ENCODE data around the gene ARID1B.

The ARID1B gene

GRCh38 chr6:156884306-156884705, 107.1 kb downstream of the ARID1B start:
- H3K4me3 ChIP-seq (ENCODE audit: low read depth in 1 of 2, low read length in 2 of 2): peak overlapping the region in 1 of 2 donors; percentile 61
- H3K27ac ChIP-seq (ENCODE audit: low read depth, low read length): no peak overlapping the region
- H3K36me3 ChIP-seq (ENCODE audit: control insufficient read depth in 1 of 2, insufficient read depth in 2 of 2, low read length in 2 of 2): no peaks in the 10 kb centered on the region
- no peak overlapping the region for H3K9ac ChIP-seq (ENCODE audit: low read depth in 1 of 2, low read length in 2 of 2)
- peaks cover 31 to 44% of the 10 kb centered on the region in 2 donors for H3K4me1 ChIP-seq (ENCODE audit: control insufficient read depth in 1 of 2, insufficient read depth in 2 of 2, low read length in 2 of 2)
- H3K27me3 ChIP-seq (ENCODE audit: control insufficient read depth in 1 of 2, insufficient read depth in 2 of 2, low read length in 2 of 2): no peaks in the 10 kb centered on the region
- no peaks in the 10 kb centered on the region for H3K9me3 ChIP-seq (ENCODE audit: control insufficient read depth in 1 of 2, low read length in 2 of 2)

- peaks cover 25 to 33% of the 10 kb centered on the region in 2 donors for H3K4me1 ChIP-seq (ENCODE audit: control insufficient read depth in 1 of 2, insufficient read depth in 2 of 2, low read length in 2 of 2)
- no peak overlapping the region for H3K27ac ChIP-seq (ENCODE audit: low read depth, low read length)
- no peak overlapping the region for H3K4me3 ChIP-seq (ENCODE audit: low read depth in 1 of 2, low read length in 2 of 2)
- H3K9me3 ChIP-seq (ENCODE audit: control insufficient read depth in 1 of 2, low read length in 2 of 2): no peaks in the 10 kb centered on the region
- no peaks in the 10 kb centered on the region for H3K36me3 ChIP-seq (ENCODE audit: control insufficient read depth in 1 of 2, insufficient read depth in 2 of 2, low read length in 2 of 2)
- no peaks in the 10 kb centered on the region for H3K27me3 ChIP-seq (ENCODE audit: control insufficient read depth in 1 of 2, insufficient read depth in 2 of 2, low read length in 2 of 2)
- no peak overlapping the region for H3K9ac ChIP-seq (ENCODE audit: low read depth in 1 of 2, low read length in 2 of 2)
These were observed 108.4 kb downstream of the ARID1B start for GRCh38 chr6:156885562-156885961.

- Histone ChIP-seq H3K36me3 (ENCODE audit: control insufficient read depth in 1 of 2, insufficient read depth in 2 of 2, low read length in 2 of 2) (no peaks in the 10 kb centered on the region), H3K27ac (ENCODE audit: low read depth, low read length) (no peak overlapping the region), H3K4me3 (ENCODE audit: low read depth in 1 of 2, low read length in 2 of 2) (peak overlapping the region; percentile 23 to 31), H3K4me1 (ENCODE audit: control insufficient read depth in 1 of 2, insufficient read depth in 2 of 2, low read length in 2 of 2) (peaks cover 25 to 33% of the 10 kb centered on the region in 2 donors), H3K27me3 (ENCODE audit: control insufficient read depth in 1 of 2, insufficient read depth in 2 of 2, low read length in 2 of 2) (no peaks in the 10 kb centered on the region), H3K9me3 (ENCODE audit: control insufficient read depth in 1 of 2, low read length in 2 of 2) (no peaks in the 10 kb centered on the region), H3K9ac (ENCODE audit: low read depth in 1 of 2, low read length in 2 of 2) (no peak overlapping the region)
These were observed 109.2 kb downstream of the ARID1B start for GRCh38 chr6:156886409-156886808.

GRCh38 chr6:156887623-156888269, 110.6 kb downstream of the ARID1B start:
- Histone ChIP-seq H3K27me3 (ENCODE audit: control insufficient read depth in 1 of 2, insufficient read depth in 2 of 2, low read length in 2 of 2) (no peaks in the 10 kb centered on the region), H3K4me3 (ENCODE audit: low read depth in 1 of 2, low read length in 2 of 2) (no peak overlapping the region), H3K9ac (ENCODE audit: low read depth in 1 of 2, low read length in 2 of 2) (no peak overlapping the region), H3K36me3 (ENCODE audit: control insufficient read depth in 1 of 2, insufficient read depth in 2 of 2, low read length in 2 of 2) (no peaks in the 10 kb centered on the region), H3K4me1 (ENCODE audit: control insufficient read depth in 1 of 2, insufficient read depth in 2 of 2, low read length in 2 of 2) (peaks cover 25% of the 10 kb centered on the region in 2 donors), H3K9me3 (ENCODE audit: control insufficient read depth in 1 of 2, low read length in 2 of 2) (no peaks in the 10 kb centered on the region), H3K27ac (ENCODE audit: low read depth, low read length) (no peak overlapping the region)

- Histone ChIP-seq H3K4me1 (ENCODE audit: control insufficient read depth in 1 of 2, insufficient read depth in 2 of 2, low read length in 2 of 2) (peaks cover 9 to 12% of the 10 kb centered on the region in 2 donors), H3K27ac (ENCODE audit: low read depth, low read length) (no peak overlapping the region), H3K9me3 (ENCODE audit: control insufficient read depth in 1 of 2, low read length in 2 of 2) (no peaks in the 10 kb centered on the region), H3K9ac (ENCODE audit: low read depth in 1 of 2, low read length in 2 of 2) (no peak overlapping the region), H3K36me3 (ENCODE audit: control insufficient read depth in 1 of 2, insufficient read depth in 2 of 2, low read length in 2 of 2) (no peaks in the 10 kb centered on the region), H3K4me3 (ENCODE audit: low read depth in 1 of 2, low read length in 2 of 2) (no peak overlapping the region), H3K27me3 (ENCODE audit: control insufficient read depth in 1 of 2, insufficient read depth in 2 of 2, low read length in 2 of 2) (no peaks in the 10 kb centered on the region)
These were observed 112.3 kb downstream of the ARID1B start for GRCh38 chr6:156889469-156889868.

- H3K4me1 ChIP-seq (ENCODE audit: control insufficient read depth in 1 of 2, insufficient read depth in 2 of 2, low read length in 2 of 2): peaks cover 7 to 12% of the 10 kb centered on the region in 2 donors
- H3K9me3 ChIP-seq (ENCODE audit: control insufficient read depth in 1 of 2, low read length in 2 of 2): no peaks in the 10 kb centered on the region
- H3K4me3 ChIP-seq (ENCODE audit: low read depth in 1 of 2, low read length in 2 of 2): no peak overlapping the region
- H3K9ac ChIP-seq (ENCODE audit: low read depth in 1 of 2, low read length in 2 of 2): no peak overlapping the region
- no peaks in the 10 kb centered on the region for H3K36me3 ChIP-seq (ENCODE audit: control insufficient read depth in 1 of 2, insufficient read depth in 2 of 2, low read length in 2 of 2)
- H3K27ac ChIP-seq (ENCODE audit: low read depth, low read length): no peak overlapping the region
- H3K27me3 ChIP-seq (ENCODE audit: control insufficient read depth in 1 of 2, insufficient read depth in 2 of 2, low read length in 2 of 2): no peaks in the 10 kb centered on the region
These were observed 112.8 kb downstream of the ARID1B start for GRCh38 chr6:156889986-156890385.

- Histone ChIP-seq H3K4me1 (ENCODE audit: control insufficient read depth in 1 of 2, insufficient read depth in 2 of 2, low read length in 2 of 2) (peaks cover 7 to 12% of the 10 kb centered on the region in 2 donors), H3K27me3 (ENCODE audit: control insufficient read depth in 1 of 2, insufficient read depth in 2 of 2, low read length in 2 of 2) (no peaks in the 10 kb centered on the region), H3K9me3 (ENCODE audit: control insufficient read depth in 1 of 2, low read length in 2 of 2) (no peaks in the 10 kb centered on the region), H3K27ac (ENCODE audit: low read depth, low read length) (no peak overlapping the region), H3K9ac (ENCODE audit: low read depth in 1 of 2, low read length in 2 of 2) (no peak overlapping the region), H3K36me3 (ENCODE audit: control insufficient read depth in 1 of 2, insufficient read depth in 2 of 2, low read length in 2 of 2) (no peaks in the 10 kb centered on the region), H3K4me3 (ENCODE audit: low read depth in 1 of 2, low read length in 2 of 2) (no peak overlapping the region)
These were observed 113.6 kb downstream of the ARID1B start for GRCh38 chr6:156890627-156891314.

- H3K36me3 ChIP-seq (ENCODE audit: control insufficient read depth in 1 of 2, insufficient read depth in 2 of 2, low read length in 2 of 2): no peaks in the 10 kb centered on the region
- no peak overlapping the region for H3K9ac ChIP-seq (ENCODE audit: low read depth in 1 of 2, low read length in 2 of 2)
- H3K9me3 ChIP-seq (ENCODE audit: control insufficient read depth in 1 of 2, low read length in 2 of 2): no peaks in the 10 kb centered on the region
- H3K4me3 ChIP-seq (ENCODE audit: low read depth in 1 of 2, low read length in 2 of 2): no peak overlapping the region
- H3K4me1 ChIP-seq (ENCODE audit: control insufficient read depth in 1 of 2, insufficient read depth in 2 of 2, low read length in 2 of 2): peaks cover 5 to 13% of the 10 kb centered on the region in 2 donors
- H3K27me3 ChIP-seq (ENCODE audit: control insufficient read depth in 1 of 2, insufficient read depth in 2 of 2, low read length in 2 of 2): no peaks in the 10 kb centered on the region
- no peak overlapping the region for H3K27ac ChIP-seq (ENCODE audit: low read depth, low read length)
These were observed 120.8 kb downstream of the ARID1B start for GRCh38 chr6:156897907-156898531.

- H3K27ac ChIP-seq (ENCODE audit: low read depth, low read length): no peak overlapping the region
- H3K36me3 ChIP-seq (ENCODE audit: control insufficient read depth in 1 of 2, insufficient read depth in 2 of 2, low read length in 2 of 2): no peaks in the 10 kb centered on the region
- no peak overlapping the region for H3K9ac ChIP-seq (ENCODE audit: low read depth in 1 of 2, low read length in 2 of 2)
These were observed 121.9 kb downstream of the ARID1B start for GRCh38 chr6:156899071-156899470.

GRCh38 chr6:156899532-156900135, 122.5 kb downstream of the ARID1B start:
- H3K9me3 ChIP-seq (ENCODE audit: control insufficient read depth in 1 of 2, low read length in 2 of 2): no peaks in the 10 kb centered on the region
- H3K36me3 ChIP-seq (ENCODE audit: control insufficient read depth in 1 of 2, insufficient read depth in 2 of 2, low read length in 2 of 2): no peaks in the 10 kb centered on the region
- H3K27me3 ChIP-seq (ENCODE audit: control insufficient read depth in 1 of 2, insufficient read depth in 2 of 2, low read length in 2 of 2): no peaks in the 10 kb centered on the region
- H3K9ac ChIP-seq (ENCODE audit: low read depth in 1 of 2, low read length in 2 of 2): no peak overlapping the region
- no peak overlapping the region for H3K4me3 ChIP-seq (ENCODE audit: low read depth in 1 of 2, low read length in 2 of 2)
- H3K27ac ChIP-seq (ENCODE audit: low read depth, low read length): no peak overlapping the region
- H3K4me1 ChIP-seq (ENCODE audit: control insufficient read depth in 1 of 2, insufficient read depth in 2 of 2, low read length in 2 of 2): peaks cover 5 to 13% of the 10 kb centered on the region in 2 donors

More at GRCh38 chr6:156899071-156899470, 121.9 kb downstream of the ARID1B start:
- Histone ChIP-seq H3K9me3 (ENCODE audit: control insufficient read depth in 1 of 2, low read length in 2 of 2) (no peaks in the 10 kb centered on the region), H3K4me3 (ENCODE audit: low read depth in 1 of 2, low read length in 2 of 2) (no peak overlapping the region), H3K27me3 (ENCODE audit: control insufficient read depth in 1 of 2, insufficient read depth in 2 of 2, low read length in 2 of 2) (no peaks in the 10 kb centered on the region), H3K4me1 (ENCODE audit: control insufficient read depth in 1 of 2, insufficient read depth in 2 of 2, low read length in 2 of 2) (peaks cover 5 to 13% of the 10 kb centered on the region in 2 donors)
